ENCODE results near the gene SUGCT. TPM values are rescaled to one million over a fixed set of nuclear protein-coding genes. Genes with fewer than 3 reads are reported as not detected.
A peak's percentile ranks its signal among the peaks of the same experiment; 100 is the strongest.

The SUGCT gene
- total RNA-seq, 1 experiment from 2014 or later = 4.6 TPM

GRCh38 chr7:40676221-40676620 lies 541.4 kb downstream of the SUGCT start:
- ATAC-seq (no peak), DNase-seq (ENCODE audit: low spot score) (no peak)
- Mint-ChIP-seq H3K9me3 (0 out of 2 replicates have a peak, but pooled peaks cover 5% of the 10 kb centered on the region), H3K4me1 (peaks cover 5% of the 10 kb centered on the region; the same call in 1 of the 2 replicates), H3K27ac (no peak overlapping the region), H3K4me3 (no peak overlapping the region), H3K27me3 (ENCODE audit: low read depth) (no peaks in the 10 kb centered on the region), H3K36me3 (no peaks in the 10 kb centered on the region)
- ChIA-PET POLR2A (no interaction called here), CTCF (no interaction called here)
- TF ChIP-seq SMAD4 (CRISPR knock-in tag; IDR thresholded peaks at IDR 0.05) (no peak), OVOL2 (CRISPR knock-in tag; IDR thresholded peaks at IDR 0.05; ENCODE audit: borderline replicate concordance) (no peak), SMAD3 (CRISPR knock-in tag; IDR thresholded peaks at IDR 0.05; ENCODE audit: borderline replicate concordance) (no peak), NFATC4 (CRISPR knock-in tag; IDR thresholded peaks at IDR 0.05) (no peak), MYBL2 (CRISPR knock-in tag; IDR thresholded peaks at IDR 0.05) (no peak), TEAD1 (CRISPR knock-in tag; IDR thresholded peaks at IDR 0.05) (no peak), SP1 (CRISPR knock-in tag; conservative IDR thresholded peaks at IDR 0.05) (no peak), FOXP1 (CRISPR knock-in tag; IDR thresholded peaks at IDR 0.05; ENCODE audit: borderline replicate concordance) (no peak), ZNF219 (CRISPR knock-in tag; IDR thresholded peaks at IDR 0.05; ENCODE audit: borderline replicate concordance) (no peak), TEAD4 (CRISPR knock-in tag; IDR thresholded peaks at IDR 0.05) (no peak)
- TF ChIP-seq, protein P1, sequence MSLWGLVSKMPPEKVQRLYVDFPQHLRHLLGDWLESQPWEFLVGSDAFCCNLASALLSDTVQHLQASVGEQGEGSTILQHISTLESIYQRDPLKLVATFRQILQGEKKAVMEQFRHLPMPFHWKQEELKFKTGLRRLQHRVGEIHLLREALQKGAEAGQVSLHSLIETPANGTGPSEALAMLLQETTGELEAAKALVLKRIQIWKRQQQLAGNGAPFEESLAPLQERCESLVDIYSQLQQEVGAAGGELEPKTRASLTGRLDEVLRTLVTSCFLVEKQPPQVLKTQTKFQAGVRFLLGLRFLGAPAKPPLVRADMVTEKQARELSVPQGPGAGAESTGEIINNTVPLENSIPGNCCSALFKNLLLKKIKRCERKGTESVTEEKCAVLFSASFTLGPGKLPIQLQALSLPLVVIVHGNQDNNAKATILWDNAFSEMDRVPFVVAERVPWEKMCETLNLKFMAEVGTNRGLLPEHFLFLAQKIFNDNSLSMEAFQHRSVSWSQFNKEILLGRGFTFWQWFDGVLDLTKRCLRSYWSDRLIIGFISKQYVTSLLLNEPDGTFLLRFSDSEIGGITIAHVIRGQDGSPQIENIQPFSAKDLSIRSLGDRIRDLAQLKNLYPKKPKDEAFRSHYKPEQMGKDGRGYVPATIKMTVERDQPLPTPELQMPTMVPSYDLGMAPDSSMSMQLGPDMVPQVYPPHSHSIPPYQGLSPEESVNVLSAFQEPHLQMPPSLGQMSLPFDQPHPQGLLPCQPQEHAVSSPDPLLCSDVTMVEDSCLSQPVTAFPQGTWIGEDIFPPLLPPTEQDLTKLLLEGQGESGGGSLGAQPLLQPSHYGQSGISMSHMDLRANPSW (CRISPR knock-in tag; conservative IDR thresholded peaks at IDR 0.05; ENCODE audit: low read depth) = no peak
- TF ChIP-seq, protein P2, sequence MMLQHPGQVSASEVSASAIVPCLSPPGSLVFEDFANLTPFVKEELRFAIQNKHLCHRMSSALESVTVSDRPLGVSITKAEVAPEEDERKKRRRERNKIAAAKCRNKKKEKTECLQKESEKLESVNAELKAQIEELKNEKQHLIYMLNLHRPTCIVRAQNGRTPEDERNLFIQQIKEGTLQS (CRISPR knock-in tag; conservative IDR thresholded peaks at IDR 0.05) = no peak

DNA sequence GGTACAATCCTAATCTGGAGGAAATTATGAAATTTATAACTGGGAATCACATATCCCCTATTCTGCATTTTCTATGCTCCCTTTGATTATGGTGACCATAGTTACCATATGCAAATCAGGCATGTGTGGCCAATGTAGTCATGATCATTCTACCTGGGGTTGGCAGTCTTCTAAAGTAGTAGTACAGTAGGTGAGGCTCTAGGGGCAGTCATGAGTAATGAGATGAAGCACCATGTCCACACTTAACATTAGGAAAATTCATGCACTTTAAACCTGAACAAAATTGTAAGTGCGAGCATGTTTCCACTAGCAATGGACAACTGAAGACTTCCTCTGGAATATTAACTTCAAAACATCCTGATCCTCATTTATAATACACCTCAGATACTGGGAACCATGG lies 545.9 kb downstream of the SUGCT start:
- H3K36me3 Mint-ChIP-seq = 0 out of 2 replicates have a peak, but pooled peaks cover 5% of the 10 kb centered on the region
- CTCF ChIA-PET = interaction anchor here (0.9 to 1.4 kb wide), 2 partner anchors 12 to 15 kb away, joined by 3 read pairs; no protein-coding TSS in a partner anchor
- H3K4me3 Mint-ChIP-seq = no peak overlapping the region
- H3K27ac Mint-ChIP-seq = no peak overlapping the region
- DNase-seq (ENCODE audit: low spot score) (no peak), ATAC-seq (peak; percentile 99)
- POLR2A ChIA-PET = no interaction called here
- TF ChIP-seq, protein P3, sequence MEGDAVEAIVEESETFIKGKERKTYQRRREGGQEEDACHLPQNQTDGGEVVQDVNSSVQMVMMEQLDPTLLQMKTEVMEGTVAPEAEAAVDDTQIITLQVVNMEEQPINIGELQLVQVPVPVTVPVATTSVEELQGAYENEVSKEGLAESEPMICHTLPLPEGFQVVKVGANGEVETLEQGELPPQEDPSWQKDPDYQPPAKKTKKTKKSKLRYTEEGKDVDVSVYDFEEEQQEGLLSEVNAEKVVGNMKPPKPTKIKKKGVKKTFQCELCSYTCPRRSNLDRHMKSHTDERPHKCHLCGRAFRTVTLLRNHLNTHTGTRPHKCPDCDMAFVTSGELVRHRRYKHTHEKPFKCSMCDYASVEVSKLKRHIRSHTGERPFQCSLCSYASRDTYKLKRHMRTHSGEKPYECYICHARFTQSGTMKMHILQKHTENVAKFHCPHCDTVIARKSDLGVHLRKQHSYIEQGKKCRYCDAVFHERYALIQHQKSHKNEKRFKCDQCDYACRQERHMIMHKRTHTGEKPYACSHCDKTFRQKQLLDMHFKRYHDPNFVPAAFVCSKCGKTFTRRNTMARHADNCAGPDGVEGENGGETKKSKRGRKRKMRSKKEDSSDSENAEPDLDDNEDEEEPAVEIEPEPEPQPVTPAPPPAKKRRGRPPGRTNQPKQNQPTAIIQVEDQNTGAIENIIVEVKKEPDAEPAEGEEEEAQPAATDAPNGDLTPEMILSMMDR (IDR thresholded peaks at IDR 0.05) = peak; percentile 64
- TF ChIP-seq HMGA2 (CRISPR knock-in tag; IDR thresholded peaks at IDR 0.05) = no peak
- H3K27me3 Mint-ChIP-seq (ENCODE audit: low read depth) = no peaks in the 10 kb centered on the region
- peaks cover 25% of the 10 kb centered on the region for H3K9me3 Mint-ChIP-seq
- H3K4me1 Mint-ChIP-seq = peaks cover 11% of the 10 kb centered on the region; the same call in 1 of the 2 replicates

- Mint-ChIP-seq H3K4me1 (peaks cover 14% of the 10 kb centered on the region; the same call in 1 of the 2 replicates), H3K27ac (no peak overlapping the region), H3K36me3 (0 out of 2 replicates have a peak, but pooled peaks cover 5% of the 10 kb centered on the region), H3K4me3 (no peak overlapping the region), H3K9me3 (peaks cover 25% of the 10 kb centered on the region), H3K27me3 (ENCODE audit: low read depth) (no peaks in the 10 kb centered on the region)
- DNase-seq (ENCODE audit: low spot score) (no peak), ATAC-seq (no peak)
- no peak for TF ChIP-seq ZNF671 (CRISPR knock-in tag; IDR thresholded peaks at IDR 0.05)
- TF ChIP-seq TCF7 (CRISPR knock-in tag; IDR thresholded peaks at IDR 0.05; ENCODE audit: low read depth) = no peak
- no peak for TF ChIP-seq SMAD3 (CRISPR knock-in tag; IDR thresholded peaks at IDR 0.05; ENCODE audit: borderline replicate concordance)
- no peak for TF ChIP-seq SOX15 (CRISPR knock-in tag; IDR thresholded peaks at IDR 0.05)
- no peak for TF ChIP-seq GRHL2 (CRISPR knock-in tag; IDR thresholded peaks at IDR 0.05; ENCODE audit: insufficient replicate concordance, severe bottlenecking)
- ChIA-PET CTCF (interaction anchor here (0.6 kb wide), 1 partner anchor 42 kb away, joined by 4 read pairs; no protein-coding TSS in a partner anchor), POLR2A (no interaction called here)
These were observed 547.9 kb downstream of the SUGCT start for GRCh38 chr7:40682696-40683095.
